HG03108 (cell line): ENCODE data around the gene PLPP3.

Experiments used
- ATAC-seq: cut with Tn5 transposase; IDR thresholded peaks from one replicate; pipeline ENCODE4 v1.9.1; 2021; ENCODE audit warnings: moderate library complexity; ENCODE audit not compliant: unreplicated experiment

PLPP3 gene

DNA sequence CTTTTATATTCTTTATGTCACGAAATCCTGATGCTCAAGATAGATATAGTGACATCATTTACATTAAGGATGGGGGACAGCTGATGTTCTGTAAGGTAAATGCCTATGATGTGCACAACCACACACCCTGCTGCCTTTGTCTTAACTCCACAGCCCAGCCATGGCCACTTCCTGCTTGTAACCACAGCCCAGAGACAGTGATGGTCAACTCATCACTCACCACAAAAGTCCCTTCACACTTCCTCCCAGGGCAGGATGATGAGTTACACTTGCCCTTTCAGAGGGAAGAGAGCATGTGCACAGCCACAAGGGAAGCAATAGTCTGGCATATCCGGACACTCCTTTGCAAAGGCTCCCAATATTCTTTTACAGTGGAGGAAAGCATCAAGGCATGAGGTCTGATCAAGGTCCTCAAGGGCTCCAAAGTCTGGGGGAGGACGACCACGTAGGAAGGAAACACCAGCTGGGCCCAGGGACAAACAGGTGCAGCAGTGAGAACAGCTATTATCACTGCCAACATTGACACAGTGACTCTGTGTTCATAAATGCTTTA lies 53.8 kb downstream of the PLPP3 start:
- ATAC-seq: peak; percentile 88

DNA sequence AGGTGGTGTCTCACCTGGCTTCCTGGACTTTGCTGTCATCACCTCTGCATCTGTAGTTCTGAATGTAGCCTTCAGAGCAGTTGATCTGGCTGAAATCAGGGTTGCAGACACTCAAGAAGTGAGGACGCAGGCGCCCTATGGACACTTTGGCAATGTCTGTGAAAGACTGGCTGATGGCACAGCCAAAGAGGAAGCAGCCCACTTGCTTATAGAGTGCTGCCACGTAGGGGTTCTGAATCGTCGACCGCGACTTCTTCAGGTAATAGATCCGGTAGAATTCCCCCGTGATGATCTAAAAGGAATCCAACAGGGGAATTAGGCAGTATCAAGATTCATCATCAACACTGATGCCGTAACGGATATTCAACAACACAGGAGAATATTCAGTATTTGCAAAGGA lies 55.1 kb downstream of the PLPP3 start:
- ATAC-seq: no peak

DNA sequence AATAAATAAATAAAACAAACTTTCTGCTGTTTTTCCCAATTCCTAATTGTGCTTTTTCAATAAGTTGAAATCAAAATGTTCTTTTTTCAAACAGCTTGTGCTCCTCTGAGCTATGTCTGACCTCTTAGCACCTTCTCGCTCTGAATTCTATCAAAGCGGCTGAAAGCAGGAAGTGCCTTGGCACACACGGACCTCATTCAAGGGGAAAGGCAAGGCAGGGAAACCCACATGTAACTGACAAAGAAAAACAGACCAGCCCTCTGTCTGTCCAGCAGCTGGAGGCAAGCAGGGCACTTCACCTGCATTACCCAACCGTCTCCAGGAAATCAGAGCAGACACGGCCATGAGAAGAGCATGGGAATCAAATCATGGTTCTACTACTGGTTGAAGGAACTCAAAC lies 56.7 kb downstream of the PLPP3 start:
- ATAC-seq: no peak

GRCh38 chr1:56520016-56520601 lies 59.3 kb downstream of the PLPP3 start:
- no peak for ATAC-seq

- no peak for ATAC-seq
These were observed 61.8 kb downstream of the PLPP3 start for GRCh38 chr1:56517404-56518130.

DNA sequence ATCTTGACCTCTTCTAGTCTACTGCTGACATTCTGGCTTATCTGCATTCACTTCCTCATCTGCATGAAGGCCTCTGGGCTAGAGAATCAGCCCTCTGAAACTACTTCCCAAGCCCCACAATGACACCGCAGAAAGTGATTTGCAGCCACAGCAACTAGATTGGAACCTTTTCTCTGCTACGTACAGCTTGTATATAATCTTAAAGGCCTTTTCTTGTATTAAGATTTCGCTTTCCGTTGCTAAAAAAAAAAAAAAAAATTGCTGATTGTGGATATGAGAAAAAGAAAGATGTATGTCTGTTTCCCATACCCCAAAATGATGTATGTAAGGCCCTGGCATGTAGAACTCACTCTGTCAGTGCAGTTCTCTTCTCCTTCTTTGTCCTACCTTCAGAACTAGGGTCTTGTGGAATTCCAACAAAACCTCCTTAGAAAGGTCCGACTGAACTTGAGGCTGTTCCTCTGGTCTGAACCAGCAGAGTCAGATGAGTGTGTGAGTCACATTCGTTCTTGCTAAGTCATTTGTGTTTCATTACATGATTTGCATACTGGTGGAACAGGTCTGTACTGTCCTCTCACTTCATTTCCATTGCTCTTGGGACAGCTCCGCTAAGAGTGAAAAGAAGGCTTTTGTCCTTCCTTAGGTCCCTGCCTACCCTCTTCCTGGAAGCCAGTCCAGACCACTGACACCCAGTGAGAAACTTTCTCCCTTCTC lies 62.7 kb downstream of the PLPP3 start:
- ATAC-seq: peak; percentile 82

- no peak for ATAC-seq
These were observed 63.3 kb downstream of the PLPP3 start for GRCh38 chr1:56515898-56516538.

GRCh38 chr1:56512724-56513494 lies 66.5 kb downstream of the PLPP3 start:
- ATAC-seq: no peak

- no peak for ATAC-seq
These were observed 67.6 kb downstream of the PLPP3 start for GRCh38 chr1:56511766-56512165.

DNA sequence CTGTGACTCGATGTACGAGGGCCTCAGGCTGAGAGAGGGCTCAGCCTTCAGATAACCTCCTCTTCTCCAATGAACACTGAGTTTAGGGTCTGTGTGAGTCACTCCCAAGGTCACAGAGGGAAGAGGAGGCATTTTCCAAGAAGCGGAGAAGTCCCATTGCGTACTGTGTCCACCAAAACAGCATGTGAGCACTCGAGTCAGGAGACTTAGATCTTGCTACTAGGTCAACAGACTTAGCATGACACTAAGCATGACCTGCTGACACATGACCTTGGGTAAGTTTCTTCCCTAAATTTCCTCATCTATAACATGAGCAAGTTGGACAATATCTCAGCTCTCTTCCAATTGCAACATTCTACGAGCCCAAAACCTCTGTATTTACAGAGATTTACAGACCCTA lies 68.0 kb downstream of the PLPP3 start:
- ATAC-seq: no peak

GRCh38 chr1:56510642-56511021 lies 68.7 kb downstream of the PLPP3 start:
- no peak for ATAC-seq

DNA sequence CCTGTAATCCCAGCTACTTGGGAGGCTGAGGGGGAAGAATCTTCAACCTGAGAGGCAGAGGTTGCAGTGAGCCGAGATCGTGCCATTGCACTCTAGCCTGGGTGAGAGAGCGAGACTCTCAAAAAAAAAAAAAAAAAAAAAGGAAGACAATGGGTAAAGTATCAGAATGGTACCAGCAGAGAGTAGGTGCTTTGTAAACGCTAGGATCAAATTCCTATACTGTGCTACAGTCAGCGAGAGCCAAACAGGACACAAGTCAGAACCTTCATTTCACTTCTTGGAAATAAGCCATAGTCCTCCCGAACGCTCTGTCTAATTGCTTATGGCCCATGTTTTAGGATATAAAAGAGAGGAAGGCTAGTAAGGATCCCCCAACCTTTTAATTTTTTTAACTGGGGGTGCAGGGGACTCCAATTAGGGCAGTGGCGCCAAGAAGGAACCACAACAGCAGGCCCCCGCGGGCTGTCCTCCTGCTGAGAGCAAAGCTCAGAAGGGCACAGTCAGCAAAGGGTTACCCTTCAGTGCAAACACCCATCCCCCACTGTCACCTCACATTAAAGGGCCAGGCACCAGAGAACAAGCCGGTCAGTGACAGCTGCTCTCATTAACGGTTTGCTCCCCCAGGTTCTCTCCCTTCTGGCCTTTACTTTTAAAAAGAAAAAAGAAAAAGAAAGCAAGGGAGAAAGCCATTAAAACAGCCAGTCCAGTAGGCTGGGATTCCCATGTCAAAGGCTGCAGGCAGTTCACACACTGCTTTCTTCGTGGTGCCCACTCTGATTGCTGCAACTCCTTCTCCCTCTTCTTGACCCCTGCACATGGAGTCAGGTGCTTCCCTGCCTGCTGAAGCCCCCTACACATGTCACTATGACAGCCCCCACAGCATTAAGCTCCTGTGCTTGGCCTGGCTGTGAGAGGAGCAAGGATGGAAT lies 69.4 kb downstream of the PLPP3 start:
- ATAC-seq: no peak

- ATAC-seq: no peak
These were observed 70.8 kb downstream of the PLPP3 start for GRCh38 chr1:56508523-56508983.

- no peak for ATAC-seq
These were observed 71.3 kb downstream of the PLPP3 start for GRCh38 chr1:56507925-56508522.

- ATAC-seq: no peak
These were observed 72.3 kb downstream of the PLPP3 start for GRCh38 chr1:56506951-56507491.

DNA sequence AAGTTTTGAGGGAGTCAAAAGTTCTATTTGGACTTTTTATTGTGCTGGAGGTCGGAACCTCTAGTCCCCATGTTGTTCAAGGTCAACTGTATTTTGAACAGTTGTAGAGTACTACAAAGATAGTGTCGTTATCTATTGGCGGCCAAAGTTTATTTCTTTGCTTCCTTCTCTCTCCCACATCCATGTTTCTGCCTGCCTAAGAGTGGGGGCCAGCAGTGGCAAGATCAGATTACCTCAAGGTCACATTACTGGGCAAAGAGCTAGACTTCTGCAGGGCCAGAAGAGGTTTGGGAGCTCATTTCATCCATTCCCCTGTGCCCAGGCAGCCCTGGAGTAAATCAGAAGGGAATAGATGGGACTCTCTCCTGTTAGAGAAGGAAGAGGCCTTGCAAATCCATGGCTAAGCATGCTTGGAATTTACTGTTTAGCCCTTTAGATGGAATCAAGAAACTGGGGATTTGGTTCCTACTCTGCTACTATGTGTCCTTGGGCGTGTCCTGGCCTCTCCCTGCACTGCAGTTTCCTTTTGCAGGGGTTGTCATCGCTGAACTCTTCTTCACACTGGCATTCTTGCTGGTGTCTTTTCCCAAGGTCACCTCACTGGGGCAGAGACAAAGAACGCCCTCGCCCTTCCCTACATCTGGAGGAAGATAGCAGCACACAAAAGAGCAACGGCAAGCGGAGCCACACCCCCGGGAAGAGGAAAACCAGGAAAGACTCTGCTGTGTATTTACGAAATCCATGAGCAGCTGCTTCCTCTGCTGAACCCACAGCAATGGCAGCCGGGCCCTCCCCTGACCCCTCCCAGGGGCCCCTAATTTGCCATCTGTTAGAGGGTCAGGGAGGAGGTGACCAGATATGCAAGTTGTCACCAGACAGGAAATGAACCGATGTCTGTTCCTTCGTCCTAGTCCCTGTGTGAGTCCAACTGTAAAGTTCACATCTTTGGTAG lies 73.3 kb downstream of the PLPP3 start:
- no peak for ATAC-seq

DNA sequence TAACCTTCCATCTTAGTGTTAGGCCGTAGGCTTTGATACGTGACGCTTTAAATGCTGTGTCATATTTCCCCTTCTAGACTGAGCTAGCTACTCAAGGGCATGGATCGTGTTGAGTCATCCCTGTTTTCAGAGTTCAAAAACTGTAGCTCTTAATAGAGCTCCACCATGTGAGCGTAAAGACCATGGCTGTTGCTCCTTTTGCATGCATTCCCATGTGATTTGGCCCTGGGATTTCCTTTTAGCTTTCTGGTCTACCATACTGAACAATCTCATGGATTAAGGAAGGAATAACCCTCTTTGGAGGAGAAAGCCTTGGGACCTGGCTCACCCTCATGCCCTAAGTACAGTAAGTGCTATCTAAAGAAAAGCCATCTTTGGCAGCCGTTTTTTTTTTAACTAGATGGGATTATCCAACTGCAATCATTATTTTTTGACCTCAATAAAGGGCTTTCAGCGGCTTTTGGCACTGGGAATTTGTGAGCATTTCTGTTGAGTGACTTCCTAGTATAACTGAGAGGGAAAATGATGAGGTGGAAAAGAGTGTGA lies 76.6 kb downstream of the PLPP3 start:
- ATAC-seq: no peak
